Neuronal stem cell (in vitro differentiated cells): ENCODE measurements around the gene IKZF2.

Source experiments
- DNase-seq: peaks from one replicate; pipeline ENCODE4 v3.0.0-alpha.2; 2013; ENCODE audit warnings: low spot score
- H2AFZ ChIP-seq: one replicate; pipeline ENCODE4 v1.6.1; 2013; ENCODE audit warnings: mild to moderate bottlenecking, low read length, inconsistent platforms
- H2AK5ac ChIP-seq: 2 replicates; pipeline ENCODE4 v1.6.1; 2013; ENCODE audit warnings: low read depth, mild to moderate bottlenecking, inconsistent platforms, low read length, moderate library complexity, mixed read lengths
- H2BK120ac ChIP-seq: 2 replicates; pipeline ENCODE4 v1.6.1; 2013; ENCODE audit warnings: low read depth, mild to moderate bottlenecking, inconsistent platforms, low read length, moderate library complexity, mixed read lengths
- H2BK12ac ChIP-seq: one replicate; pipeline ENCODE4 v1.6.1; 2013; ENCODE audit warnings: low read length, inconsistent platforms
- H2BK15ac ChIP-seq: 2 replicates; pipeline ENCODE4 v1.6.1; 2013; ENCODE audit warnings: mild to moderate bottlenecking, low read length, inconsistent platforms, mixed read lengths
- H2BK5ac ChIP-seq: one replicate; pipeline ENCODE4 v1.6.1; 2013; ENCODE audit warnings: inconsistent platforms, mild to moderate bottlenecking, low read length, moderate library complexity
- H3K14ac ChIP-seq: one replicate; pipeline ENCODE4 v1.6.1; 2013; ENCODE audit warnings: low read length, inconsistent platforms
- H3K18ac ChIP-seq: 2 replicates; pipeline ENCODE4 v1.6.1; 2013; ENCODE audit warnings: low read length, inconsistent platforms
- H3K23ac ChIP-seq: 2 replicates; pipeline ENCODE4 v1.6.1; 2013; ENCODE audit warnings: low read depth, mild to moderate bottlenecking, mixed read lengths, low read length, inconsistent platforms; ENCODE audit not compliant: poor library complexity
- H3K27ac ChIP-seq: replicated peaks from 3 replicates; pipeline ENCODE4 v1.5.1; 2013; ENCODE audit warnings: low read length, inconsistent platforms
- H3K27me3 ChIP-seq, 3 experiments: 2 replicates each; pipeline ENCODE4 v1.6.1; 2013; ENCODE audit warnings: low read length in 3 of 3, mild to moderate bottlenecking in 2 of 3, inconsistent platforms in 1 of 3, low read depth in 1 of 3, mixed read lengths in 1 of 3, moderate library complexity in 1 of 3; ENCODE audit not compliant: control insufficient read depth in 3 of 3, insufficient read depth in 3 of 3
- H3K36me3 ChIP-seq, 2 donors: replicated peaks in 1 of 2; 2 replicates each; pipeline ENCODE4 v1.6.1; 2013; ENCODE audit warnings: low read length in 2 of 2; ENCODE audit not compliant: control insufficient read depth in 2 of 2, insufficient read depth in 2 of 2
- H3K4ac ChIP-seq: 2 replicates; pipeline ENCODE4 v1.6.1; 2013; ENCODE audit warnings: inconsistent platforms, mild to moderate bottlenecking, low read length, moderate library complexity
- H3K4me1 ChIP-seq, 2 donors: 1 replicate in 1 of 2; 2 replicates in 1 of 2; pipeline ENCODE4 v1.6.1; 2013; ENCODE audit warnings: low read length in 2 of 2, low read depth in 1 of 2; ENCODE audit not compliant: control insufficient read depth in 2 of 2, insufficient read depth in 1 of 2
- H3K4me2 ChIP-seq: one replicate; pipeline ENCODE4 v1.6.1; 2013; ENCODE audit warnings: mild to moderate bottlenecking, low read length, inconsistent platforms; ENCODE audit not compliant: insufficient read depth, poor library complexity, severe bottlenecking
- H3K4me3 ChIP-seq, 2 donors: 2 replicates each; pipeline ENCODE4 v1.5.1; 2013; ENCODE audit warnings: low read length in 2 of 2, mild to moderate bottlenecking in 2 of 2, inconsistent platforms in 1 of 2, moderate library complexity in 1 of 2
- H3K79me1 ChIP-seq: one replicate; pipeline ENCODE4 v1.6.1; 2013; ENCODE audit warnings: low read depth, mild to moderate bottlenecking, inconsistent platforms, low read length, moderate library complexity
- H3K9ac ChIP-seq: one replicate; pipeline ENCODE4 v1.6.1; 2013; ENCODE audit warnings: mild to moderate bottlenecking, low read depth, low read length, inconsistent platforms; ENCODE audit not compliant: poor library complexity
- H3K9me3 ChIP-seq, 2 donors: replicated peaks in 1 of 2; 2 replicates each; pipeline versions ENCODE3 to v1.6.1; 2013; ENCODE audit warnings: low read length in 2 of 2, mild to moderate bottlenecking in 2 of 2, inconsistent platforms in 1 of 2, low read depth in 1 of 2, mixed read lengths in 1 of 2, moderate library complexity in 1 of 2; ENCODE audit not compliant: control insufficient read depth in 2 of 2, insufficient read depth in 1 of 2
- H4K8ac ChIP-seq: one replicate; pipeline ENCODE4 v1.6.1; 2013; ENCODE audit warnings: low read depth, mild to moderate bottlenecking, inconsistent platforms, low read length, moderate library complexity
- H4K91ac ChIP-seq: one replicate; pipeline ENCODE4 v1.6.1; 2013; ENCODE audit warnings: low read length, low read depth, mild to moderate bottlenecking, inconsistent platforms; ENCODE audit not compliant: poor library complexity
- WGBS, 2 donors: extraction: QIAGEN DNeasy Blood & Tissue Kit; methylation state at CpG; one replicate each; pipeline ENCODE4 v1.1.7; 2013; ENCODE audit warnings: missing lambda C conversion rate in 2 of 2, mixed read lengths in 1 of 2; ENCODE audit not compliant: insufficient read length in 2 of 2, insufficient replicate concordance in 1 of 2; ENCODE audit errors: extremely low coverage in 2 of 2; 5-methylcytosine and 5-hydroxymethylcytosine counted together

Gene IKZF2

DNA sequence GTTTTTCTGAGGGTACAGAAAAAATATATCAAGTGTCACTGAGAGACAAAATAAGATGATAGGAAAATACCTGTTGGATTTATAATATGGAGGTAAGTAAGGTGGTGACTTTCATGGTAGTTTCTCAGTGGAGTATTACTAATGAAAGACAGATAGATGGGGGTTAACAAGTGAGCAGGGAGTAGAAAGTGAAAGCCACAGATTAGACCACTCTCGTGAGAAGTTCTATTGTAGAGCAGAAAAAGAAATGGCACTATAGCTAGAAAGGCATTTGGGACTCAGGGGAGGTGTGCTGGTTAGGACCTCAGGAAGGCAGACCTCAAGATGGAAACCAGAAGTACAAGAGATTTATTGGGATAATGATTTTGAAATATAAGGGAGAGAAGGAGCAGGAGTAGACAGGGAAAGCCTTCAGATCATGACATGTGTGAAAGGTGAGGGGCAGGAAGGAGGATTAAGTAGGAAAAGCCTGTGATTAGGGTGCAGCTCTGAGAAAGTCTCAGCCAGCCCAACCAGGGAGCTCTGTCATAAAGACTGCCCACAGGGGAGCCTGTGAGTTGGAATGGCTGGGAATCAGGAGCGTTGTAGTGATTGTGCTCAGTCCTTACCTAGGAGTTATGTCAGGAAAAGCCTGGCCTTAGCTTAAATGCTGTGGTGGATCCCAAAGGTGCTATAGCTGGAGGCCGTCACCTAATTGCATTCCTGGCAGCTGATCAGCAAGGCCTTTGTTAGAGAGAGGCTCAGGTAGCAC is 198.1 kb downstream of the IKZF2 start:
- no peaks in the 10 kb centered on the region for H3K36me3 ChIP-seq
- no CpG with 5 or more reads among the region's 3 CpGs for WGBS, 2 donors
- H3K9me3 ChIP-seq = no peaks in the 10 kb centered on the region
- H3K4me2 ChIP-seq = no peak overlapping the region
- no peak overlapping the region for H3K14ac ChIP-seq
- no peak overlapping the region for H2BK15ac ChIP-seq
- no peak overlapping the region for H3K18ac ChIP-seq
- H4K91ac ChIP-seq = no peak overlapping the region
- no peak for DNase-seq
- no peak overlapping the region for H3K27ac ChIP-seq
- H3K9ac ChIP-seq = no peak overlapping the region
- H3K27me3 ChIP-seq = no peaks in the 10 kb centered on the region
- no peak overlapping the region for H2BK5ac ChIP-seq
- no peak overlapping the region for H2BK120ac ChIP-seq
- H3K4me1 ChIP-seq = peaks cover 0 to 4% of the 10 kb centered on the region in 2 donors
- no peak overlapping the region for H3K4ac ChIP-seq
- no peak overlapping the region for H2AK5ac ChIP-seq
- H3K4me3 ChIP-seq = no peak overlapping the region
- no peak overlapping the region for H4K8ac ChIP-seq
- H3K23ac ChIP-seq = no peak overlapping the region
- no peak overlapping the region for H2AFZ ChIP-seq
- H2BK12ac ChIP-seq = no peak overlapping the region
- no peaks in the 10 kb centered on the region for H3K79me1 ChIP-seq

DNA sequence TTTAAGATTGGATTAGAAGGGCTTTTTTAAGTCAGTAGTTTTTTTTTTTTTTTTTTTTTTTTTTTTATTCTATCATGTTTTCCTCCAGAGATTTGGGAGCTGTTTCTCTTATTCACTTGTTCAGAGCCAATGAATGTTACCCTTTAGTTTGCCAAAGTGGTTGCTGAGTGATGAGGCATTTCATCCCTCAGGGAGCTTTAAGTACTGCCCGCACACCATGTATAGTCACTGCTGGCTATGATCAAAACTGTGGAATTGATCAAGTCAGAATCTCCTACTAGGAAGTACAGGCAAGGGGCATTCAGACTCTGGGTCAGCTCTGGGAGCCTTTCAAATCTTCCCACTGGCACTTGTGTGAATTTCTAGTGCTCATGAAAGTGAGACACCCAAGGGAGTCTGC is 201.6 kb downstream of the IKZF2 start:
- Histone ChIP-seq H3K9ac (no peak overlapping the region), H4K8ac (no peak overlapping the region), H2BK15ac (no peak overlapping the region), H3K9me3 (no peaks in the 10 kb centered on the region), H3K18ac (no peak overlapping the region), H3K27ac (no peak overlapping the region), H3K23ac (no peak overlapping the region), H2BK5ac (no peak overlapping the region), H2AFZ (no peak overlapping the region), H4K91ac (no peak overlapping the region), H3K4me3 (no peak overlapping the region), H3K79me1 (no peaks in the 10 kb centered on the region), H2BK12ac (no peak overlapping the region), H3K27me3 (no peaks in the 10 kb centered on the region), H3K4me1 (peaks cover 0 to 2% of the 10 kb centered on the region in 2 donors), H3K36me3 (no peaks in the 10 kb centered on the region), H2BK120ac (no peak overlapping the region), H3K4ac (no peak overlapping the region), H3K14ac (no peak overlapping the region), H3K4me2 (no peak overlapping the region), H2AK5ac (no peak overlapping the region)
- no peak for DNase-seq
- no CpG with 5 or more reads among the region's 1 CpG for WGBS, 2 donors
